NCI-H2107 treated with DMSO at 0.1 percent for 48 hours (cell line): ENCODE results near the gene GALNTL6.
"Not testable (repeated sequence)": the region's sequence is repeated elsewhere in the genome, so short reads cannot be mapped to it uniquely, and the experiment has no call there.

Experiments used
- DNase-seq: peaks from one replicate; lab custom pipeline; 2025; ENCODE audit not compliant: unreplicated experiment; lab: John Stamatoyannopoulos, UW

The GALNTL6 gene

GRCh38 chr4:172963498-172964294 is 1150.5 kb downstream of the GALNTL6 start:
- DNase-seq: no peak

- DNase-seq: not testable (repeated sequence)
Measured at GRCh38 chr4:172970189-172970588, 1157.0 kb downstream of the GALNTL6 start.

GRCh38 chr4:172974586-172974985 is 1161.4 kb downstream of the GALNTL6 start:
- no peak for DNase-seq

- no peak for DNase-seq
Measured at GRCh38 chr4:172975651-172976229, 1162.5 kb downstream of the GALNTL6 start.

- DNase-seq: not testable (repeated sequence)
Measured at GRCh38 chr4:172977491-172978041, 1164.4 kb downstream of the GALNTL6 start.

- DNase-seq: no peak
Measured at GRCh38 chr4:172978848-172979247, 1165.6 kb downstream of the GALNTL6 start.

GRCh38 chr4:172979332-172979731 is 1166.1 kb downstream of the GALNTL6 start:
- DNase-seq: no peak

- DNase-seq: no peak
Measured at GRCh38 chr4:172980219-172980618, 1167.0 kb downstream of the GALNTL6 start.

- DNase-seq: peak; percentile 7
Measured at GRCh38 chr4:172982151-172982590, 1169.0 kb downstream of the GALNTL6 start.

- no peak for DNase-seq
Measured at GRCh38 chr4:172983014-172983413, 1169.8 kb downstream of the GALNTL6 start.

GRCh38 chr4:172983631-172984030 is 1170.4 kb downstream of the GALNTL6 start:
- DNase-seq: no peak

- no peak for DNase-seq
Measured at GRCh38 chr4:172985552-172985951, 1172.3 kb downstream of the GALNTL6 start.

GRCh38 chr4:172986114-172986513 is 1172.9 kb downstream of the GALNTL6 start:
- DNase-seq: no peak

- no peak for DNase-seq
Measured at GRCh38 chr4:172989984-172990820, 1177.0 kb downstream of the GALNTL6 start.

- no peak for DNase-seq
Measured at GRCh38 chr4:172992648-172993378, 1179.6 kb downstream of the GALNTL6 start.

GRCh38 chr4:172995161-172995560 is 1182.0 kb downstream of the GALNTL6 start:
- no peak for DNase-seq

- DNase-seq: no peak
Measured at GRCh38 chr4:172995704-172996103, 1182.5 kb downstream of the GALNTL6 start.

GRCh38 chr4:172996571-172997216 is 1183.5 kb downstream of the GALNTL6 start:
- no peak for DNase-seq

- DNase-seq: no peak
Measured at GRCh38 chr4:172997217-172997609, 1184.0 kb downstream of the GALNTL6 start.

- no peak for DNase-seq
Measured at GRCh38 chr4:172997856-172998255, 1184.7 kb downstream of the GALNTL6 start.
